SK-N-DZ (cell line): ENCODE data around the gene CYP4F11.
"Not testable (repeated sequence)": the region's sequence is repeated elsewhere in the genome, so short reads cannot be mapped to it uniquely, and the experiment has no call there.

Source experiments
- DNase-seq: peaks from one replicate; pipeline ENCODE4 v3.0.0-alpha.2; 2015; ENCODE audit warnings: low spot score

Gene CYP4F11

GRCh38 chr19:15923702-15924101 is 10.6 kb downstream of the CYP4F11 start:
- no peak for DNase-seq

GRCh38 chr19:15922021-15922420 is 12.3 kb downstream of the CYP4F11 start:
- DNase-seq, result no peak

DNA sequence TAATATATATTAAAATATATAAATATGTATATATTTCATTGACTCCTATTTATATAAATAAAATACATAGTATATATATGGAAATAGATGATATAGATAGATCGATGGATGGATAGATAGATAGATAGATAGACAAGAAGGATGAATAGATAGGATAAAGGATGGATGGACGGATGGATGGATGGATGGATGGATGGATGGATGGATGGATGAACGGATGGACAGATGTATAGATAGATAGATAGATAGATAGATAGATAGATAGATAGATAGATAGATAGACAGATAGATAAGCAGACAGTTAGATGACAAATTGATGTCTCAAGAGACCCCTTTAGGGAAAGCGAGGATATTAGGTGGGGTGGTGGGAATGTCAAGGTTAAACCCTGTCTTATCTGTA is 15.1 kb downstream of the CYP4F11 start:
- no peak for DNase-seq

GRCh38 chr19:15915109-15915508 is 19.2 kb downstream of the CYP4F11 start:
- no peak for DNase-seq

DNA sequence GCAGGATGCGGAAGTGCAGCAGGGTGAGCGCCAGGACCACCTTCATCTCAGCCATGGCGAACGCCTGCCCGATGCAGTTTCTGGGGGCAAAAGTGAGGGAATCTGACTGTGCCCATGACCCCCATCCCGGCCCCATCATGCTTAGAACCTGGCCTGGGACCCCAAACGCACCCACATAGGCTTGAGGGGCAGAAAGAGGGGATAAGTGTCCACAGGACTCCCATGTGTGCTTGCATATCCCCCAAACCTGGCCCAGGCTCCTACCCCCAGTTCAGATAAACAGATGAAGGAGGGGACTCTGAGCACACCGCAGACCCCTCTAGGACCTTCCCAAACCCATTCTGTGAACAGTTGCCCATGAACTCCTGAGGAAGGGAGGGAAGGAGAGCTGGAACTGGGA is 20.5 kb downstream of the CYP4F11 start:
- DNase-seq, result no peak

DNA sequence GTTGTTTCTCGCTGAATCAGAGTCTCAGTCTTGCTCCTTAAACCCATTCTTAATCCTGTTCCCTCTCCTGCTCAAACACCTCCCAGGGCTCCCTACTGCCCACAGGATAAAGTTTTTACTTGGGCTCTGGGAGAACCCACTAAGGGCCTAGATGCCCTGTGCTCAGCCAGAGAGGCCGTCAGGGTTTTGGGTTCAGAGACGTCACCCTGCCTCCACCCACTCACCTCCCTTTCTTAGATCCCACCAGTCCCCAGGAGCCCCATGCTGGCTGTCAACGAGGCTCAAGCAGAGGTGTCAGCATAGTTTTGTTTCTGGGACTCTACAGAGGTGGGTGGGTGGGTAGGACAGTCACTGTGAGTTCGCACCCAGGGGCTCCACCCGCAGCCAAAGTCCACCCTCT is 20.9 kb downstream of the CYP4F11 start:
- no peak for DNase-seq

DNA sequence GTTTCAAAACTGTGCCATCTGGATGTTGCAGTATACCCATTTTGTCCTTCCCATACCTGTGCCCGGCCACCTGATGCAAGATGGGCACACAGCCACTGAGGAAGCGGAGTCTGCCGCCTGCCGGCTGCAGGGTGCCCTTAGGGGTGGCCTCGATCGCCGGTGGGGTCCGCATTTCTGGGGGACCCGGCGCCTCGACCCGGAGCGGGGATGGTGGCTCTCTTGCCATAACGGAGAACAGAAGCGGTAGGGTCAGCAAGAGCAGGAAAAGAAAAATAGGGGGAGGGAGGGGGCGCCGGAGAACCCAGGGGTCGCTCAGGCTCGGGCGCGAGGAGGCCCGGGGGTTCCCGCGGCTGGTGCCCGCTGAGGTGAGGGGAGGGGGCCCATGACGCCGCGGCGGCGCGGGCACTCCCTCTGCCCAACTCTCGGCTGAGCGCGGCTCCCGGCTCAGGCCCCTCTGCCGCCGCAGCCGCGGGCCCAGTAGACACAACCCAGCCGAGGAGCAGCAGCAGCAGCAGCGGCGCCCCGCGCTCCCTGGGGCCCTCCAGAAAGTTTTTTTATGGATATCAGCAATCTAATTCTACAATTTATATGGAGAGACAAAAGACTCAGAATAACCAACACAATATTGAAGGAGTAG is 22.6 kb downstream of the CYP4F11 start:
- DNase-seq, result no peak

DNA sequence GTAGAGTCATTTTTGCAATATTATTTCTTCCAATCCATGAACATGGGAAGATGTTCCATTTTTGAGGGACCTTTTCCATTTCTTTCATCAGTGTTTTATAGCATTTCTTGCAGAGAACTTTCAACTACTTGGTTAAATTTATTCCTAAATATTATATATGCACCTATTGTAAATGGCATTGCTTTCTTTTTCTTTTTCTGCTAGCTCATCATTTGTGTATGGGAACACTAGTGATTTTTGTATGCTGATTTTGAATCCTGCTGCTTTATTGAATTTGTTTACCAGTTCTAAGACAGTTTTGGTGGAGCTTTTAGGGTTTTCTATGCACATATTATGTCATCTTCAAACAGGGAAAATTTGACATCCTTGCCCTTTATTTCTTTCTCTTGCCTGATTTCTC is 29.3 kb downstream of the CYP4F11 start:
- no peak for DNase-seq

GRCh38 chr19:15902898-15903297 is 31.4 kb downstream of the CYP4F11 start:
- DNase-seq, result not testable (repeated sequence)

DNA sequence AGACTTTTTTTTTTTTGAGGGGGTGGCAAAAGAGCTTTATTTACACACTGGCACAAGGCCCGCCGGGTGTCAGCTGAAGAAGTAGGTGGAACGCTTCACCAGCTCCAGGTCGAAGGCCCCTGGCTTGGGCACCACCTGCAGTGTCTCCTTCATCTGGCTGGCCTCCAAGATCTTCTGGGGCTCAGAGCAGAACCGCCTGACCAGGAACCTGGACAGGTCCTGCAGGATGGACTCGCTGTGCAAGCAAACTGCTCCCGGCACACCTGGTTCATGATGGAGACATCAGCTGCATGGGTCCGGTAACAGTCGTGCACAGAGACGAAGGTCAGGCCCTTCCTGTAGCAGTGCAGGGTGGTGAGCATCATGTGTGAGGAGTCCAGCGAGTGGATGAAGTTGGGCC is 32.1 kb downstream of the CYP4F11 start:
- no peak for DNase-seq

GRCh38 chr19:15900504-15900903 is 33.8 kb downstream of the CYP4F11 start:
- DNase-seq, result no peak

- not testable (repeated sequence) for DNase-seq
Measured at GRCh38 chr19:15900032-15900431, 34.3 kb downstream of the CYP4F11 start.

DNA sequence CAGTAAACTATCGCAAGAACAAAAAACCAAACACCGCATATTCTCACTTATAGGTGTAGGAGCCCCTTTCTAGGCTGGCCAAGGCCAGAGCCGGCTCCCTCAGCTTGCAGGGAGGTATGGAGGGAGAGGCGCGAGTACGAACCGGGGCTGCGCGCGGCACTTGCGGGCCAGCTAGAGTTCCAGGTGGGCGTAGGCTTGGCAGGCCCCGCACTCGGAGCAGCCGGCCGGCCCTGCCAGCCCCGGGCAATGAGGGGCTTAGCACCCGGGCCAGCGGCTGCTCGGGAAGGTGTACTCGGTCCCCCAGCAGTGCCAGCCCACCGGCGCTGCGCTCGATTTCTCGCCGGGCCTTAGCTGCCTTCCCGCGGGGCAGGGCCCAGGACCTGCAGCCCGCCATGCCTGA is 34.8 kb downstream of the CYP4F11 start:
- not testable (repeated sequence) for DNase-seq

- no peak for DNase-seq
Measured at GRCh38 chr19:15897738-15898276, 36.5 kb downstream of the CYP4F11 start, which contains the start of gene CYP4F2. TSS of gene CYP4F2 (minus strand) at chr19:15898074. CDS start at chr19:15897611, 463 bp downstream.

GRCh38 chr19:15897026-15897737 is 37.1 kb downstream of the CYP4F11 start:
- DNase-seq, result no peak

GRCh38 chr19:15895876-15896430 is 38.4 kb downstream of the CYP4F11 start:
- no peak for DNase-seq

GRCh38 chr19:15894359-15894758 is 40.0 kb downstream of the CYP4F11 start:
- DNase-seq, result no peak

GRCh38 chr19:15893477-15893876 is 40.9 kb downstream of the CYP4F11 start:
- no peak for DNase-seq

DNA sequence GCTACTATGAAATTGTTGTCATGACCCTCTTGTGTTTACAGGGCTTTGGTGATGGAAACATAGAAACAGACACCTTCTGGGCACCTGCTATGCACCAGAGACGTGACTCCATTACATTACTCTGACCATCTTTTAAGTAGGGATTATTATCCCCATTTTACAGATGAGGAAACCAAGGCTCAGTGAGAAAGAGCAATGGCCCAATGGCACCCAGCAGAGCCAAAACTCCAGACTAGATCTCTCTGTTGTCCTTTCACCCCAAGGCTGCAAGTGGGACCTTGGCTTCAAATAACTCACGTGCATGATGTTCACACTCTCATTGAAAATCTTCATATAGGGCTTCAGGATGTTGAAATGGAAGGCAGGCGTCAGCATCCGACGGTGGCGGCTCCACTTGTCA is 42.3 kb downstream of the CYP4F11 start:
- no peak for DNase-seq

- no peak for DNase-seq
Measured at GRCh38 chr19:15891434-15891833, 42.9 kb downstream of the CYP4F11 start.

- DNase-seq, result not testable (repeated sequence)
Measured at GRCh38 chr19:15889339-15889738, 45.0 kb downstream of the CYP4F11 start.

DNA sequence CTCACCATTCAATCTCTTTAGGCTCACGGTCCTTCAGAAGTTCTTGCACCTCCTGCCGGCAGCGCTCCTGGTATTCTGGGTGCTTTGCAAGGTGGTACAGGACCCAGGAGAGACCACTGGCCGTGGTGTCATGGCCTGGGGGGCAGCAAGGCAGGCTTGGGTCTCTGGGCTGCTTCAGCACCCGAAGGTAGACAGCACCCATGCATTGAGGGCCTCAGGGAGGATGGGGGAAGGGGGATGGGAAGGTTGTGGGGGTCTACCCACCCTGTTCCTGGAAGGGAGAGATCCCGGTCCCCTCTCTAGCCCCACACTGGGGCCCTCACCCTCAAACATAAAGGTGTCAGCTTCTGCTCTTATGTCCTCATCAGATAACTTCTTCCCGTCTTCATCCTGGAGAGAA is 48.4 kb downstream of the CYP4F11 start:
- no peak for DNase-seq

DNA sequence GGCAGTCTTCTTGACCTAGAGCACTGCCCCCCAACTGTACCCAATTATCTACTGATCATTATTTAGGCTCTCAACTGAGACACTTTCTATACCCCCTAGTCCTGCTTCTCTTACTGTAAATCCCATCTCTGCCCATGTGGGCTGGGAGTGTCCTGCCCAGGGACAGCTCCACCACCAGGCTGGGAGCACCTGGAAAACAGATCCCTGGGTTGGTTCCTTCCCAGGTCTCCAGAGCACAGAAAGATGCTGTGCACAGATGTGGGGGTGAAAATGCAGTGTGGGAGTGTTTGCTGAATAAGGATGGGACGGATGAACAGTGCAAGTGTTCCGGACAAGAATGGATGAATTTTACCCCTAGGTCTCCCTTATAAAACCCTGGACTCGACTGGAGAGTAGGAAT is 49.2 kb downstream of the CYP4F11 start:
- no peak for DNase-seq
